ENCODE data around the gene ANTKMT. TPM values are rescaled to one million over a fixed set of nuclear protein-coding genes. Genes with fewer than 3 reads are reported as not detected.

Gene ANTKMT
- total and polyA plus RNA-seq, 2 of the 8 experiments (the other 6 are each of a cell fraction or from before 2014, with no cell fraction given), result 26.5 to 26.6 TPM

GRCh38 chr16:708959-709358 is 12.0 kb upstream of the ANTKMT start:
- H3K4ac ChIP-seq (replicated peaks; ENCODE audit: insufficient read length, low read depth, low read length), result no peak overlapping the region
- H3K4me2 ChIP-seq (ENCODE audit: insufficient read depth in 1 of 2, low read depth in 2 of 2, low read length in 2 of 2), result no peak overlapping the region
- ChIA-PET CTCF (ENCODE audit: partially characterized antibody) (interaction anchor here (1.0 to 33.4 kb wide), 5 partner anchors 27 to 349 kb away, joined by 3 to 977 read pairs (median 10); partner anchors contain the start of genes ANTKMT, CCDC78, CHTF18 and CIAO3), POLR2A (ENCODE audit: partially characterized antibody) (interaction anchor here (0.6 to 20.9 kb wide), 3 partner anchors 13 to 76 kb away, joined by 3 to 353 read pairs (median 3); partner anchors contain the start of genes ANTKMT, CCDC78 and HAGHL)
- H3K79me1 ChIP-seq (ENCODE audit: low read depth, low read length), result no peaks in the 10 kb centered on the region
- H3K36me3 ChIP-seq (ENCODE audit: control insufficient read depth in 2 of 4, insufficient read depth in 4 of 4, low read length in 3 of 4), result no peaks in the 10 kb centered on the region
- H4K8ac ChIP-seq (ENCODE audit: extremely low read depth, insufficient read depth, low read length), result no peak overlapping the region
- H3K9ac ChIP-seq (replicated peaks in 1 of 4; ENCODE audit: extremely low read depth in 1 of 4, low read depth in 3 of 4, low read length in 3 of 4), result no peak overlapping the region
- peaks cover 3 to 13% of the 10 kb centered on the region in 2 experiments for H4K20me1 ChIP-seq (replicated peaks in 1 of 2; ENCODE audit: control insufficient read depth in 1 of 2, insufficient read depth in 2 of 2, low read length in 2 of 2)
- no peak overlapping the region for H2BK120ac ChIP-seq (replicated peaks; ENCODE audit: low read depth, low read length)
- no peak overlapping the region for H3K27ac ChIP-seq (ENCODE audit: low read depth, low read length)
- DNase-seq (ENCODE audit: low read depth in 1 of 2, low spot score in 2 of 2), result no peak
- no peaks in the 10 kb centered on the region for H3K79me2 ChIP-seq (ENCODE audit: control insufficient read depth in 1 of 2, insufficient read depth in 2 of 2, low read length in 2 of 2)
- peaks cover 0 to 9% (median 5%) of the 10 kb centered on the region in 4 experiments; a peak in 4 of 7 replicates for H3K4me1 ChIP-seq (replicated peaks in 1 of 4; ENCODE audit: control insufficient read depth in 3 of 4, insufficient read depth in 4 of 4, low read length in 3 of 4)
- H2BK5ac ChIP-seq (ENCODE audit: low read depth, low read length), result no peak overlapping the region
- H3K18ac ChIP-seq (ENCODE audit: extremely low read depth, low read length), result no peak overlapping the region
- H3K9me3 ChIP-seq (ENCODE audit: insufficient read depth in 2 of 2, low read depth in 1 of 2, low read length in 1 of 2), result no peaks in the 10 kb centered on the region
- no peak overlapping the region for H3K23ac ChIP-seq (ENCODE audit: insufficient read length)
- H3K27me3 ChIP-seq (replicated peaks in 1 of 4; ENCODE audit: control insufficient read depth in 3 of 4, extremely low read depth in 1 of 4, insufficient read depth in 3 of 4, low read length in 3 of 4), result peaks cover 29 to 67% (median 52%) of the 10 kb centered on the region in 4 experiments
- WGBS, 2 experiments (ENCODE audit: extremely low coverage in 1 of 2, insufficient coverage in 1 of 2, insufficient read length in 1 of 2, insufficient replicate concordance in 2 of 2, low coverage in 1 of 2, low lambda C conversion rate in 2 of 2, missing lambda C conversion rate in 1 of 2), result 62% methylated on average over 3 of the region's 4 CpGs; no CpG with 5 or more reads in 1 of the 2 experiments
- no peak overlapping the region for H2BK15ac ChIP-seq (ENCODE audit: low read length)
- H3K4me3 ChIP-seq (ENCODE audit: extremely low read depth in 1 of 4, insufficient read depth in 2 of 4, low read depth in 3 of 4, low read length in 4 of 4), result no peak overlapping the region
- H2AFZ ChIP-seq (ENCODE audit: low read length), result no peak overlapping the region
- no peak overlapping the region for H2BK20ac ChIP-seq (ENCODE audit: low read length)
- no peak overlapping the region for H4K91ac ChIP-seq (replicated peaks; ENCODE audit: insufficient read length, low read length)
- no peak overlapping the region for H3K14ac ChIP-seq (ENCODE audit: insufficient read length)
- no peak for FAIRE-seq
- no peak overlapping the region for H3K56ac ChIP-seq (replicated peaks; ENCODE audit: insufficient read length, low read depth, low read length)
- H3K23me2 ChIP-seq (ENCODE audit: low read depth, low read length), result peaks cover 12% of the 10 kb centered on the region; the same call in 1 of the 2 replicates
- no peak overlapping the region for H4K5ac ChIP-seq (ENCODE audit: insufficient read length, low read depth, low read length)
- no peak overlapping the region for H2BK12ac ChIP-seq (ENCODE audit: low read depth, low read length)
- no peak overlapping the region for H2AK5ac ChIP-seq (ENCODE audit: low read depth, low read length)
- TF ChIP-seq RFX5 (IDR thresholded peaks at IDR 0.05; ENCODE audit: borderline replicate concordance, low read depth, low read length) (no peak), SP1 (IDR thresholded peaks at IDR 0.05; ENCODE audit: low read depth, low read length) (no peak), BACH1 (IDR thresholded peaks at IDR 0.05; ENCODE audit: low read length) (no peak), GABPA (IDR thresholded peaks at IDR 0.05; ENCODE audit: borderline replicate concordance, insufficient read depth, low read length) (no peak), YY1 (IDR thresholded peaks at IDR 0.05; ENCODE audit: low read depth, low read length) (no peak), JUN (IDR thresholded peaks at IDR 0.05; ENCODE audit: low read depth, low read length) (no peak), SP2 (IDR thresholded peaks at IDR 0.05; ENCODE audit: low read length) (no peak), NANOG (IDR thresholded peaks at IDR 0.05; ENCODE audit: insufficient read depth, low read depth, low read length, poor library complexity, severe bottlenecking) (no peak), TEAD4 (IDR thresholded peaks at IDR 0.05; ENCODE audit: low read depth, low read length) (no peak), TAF7 (optimal IDR thresholded peaks at IDR 0.05; ENCODE audit: borderline replicate concordance, low read depth, low read length) (no peak), TCF12 (IDR thresholded peaks at IDR 0.05; ENCODE audit: low read depth, low read length) (no peak)
- TF ChIP-seq, protein P1, sequence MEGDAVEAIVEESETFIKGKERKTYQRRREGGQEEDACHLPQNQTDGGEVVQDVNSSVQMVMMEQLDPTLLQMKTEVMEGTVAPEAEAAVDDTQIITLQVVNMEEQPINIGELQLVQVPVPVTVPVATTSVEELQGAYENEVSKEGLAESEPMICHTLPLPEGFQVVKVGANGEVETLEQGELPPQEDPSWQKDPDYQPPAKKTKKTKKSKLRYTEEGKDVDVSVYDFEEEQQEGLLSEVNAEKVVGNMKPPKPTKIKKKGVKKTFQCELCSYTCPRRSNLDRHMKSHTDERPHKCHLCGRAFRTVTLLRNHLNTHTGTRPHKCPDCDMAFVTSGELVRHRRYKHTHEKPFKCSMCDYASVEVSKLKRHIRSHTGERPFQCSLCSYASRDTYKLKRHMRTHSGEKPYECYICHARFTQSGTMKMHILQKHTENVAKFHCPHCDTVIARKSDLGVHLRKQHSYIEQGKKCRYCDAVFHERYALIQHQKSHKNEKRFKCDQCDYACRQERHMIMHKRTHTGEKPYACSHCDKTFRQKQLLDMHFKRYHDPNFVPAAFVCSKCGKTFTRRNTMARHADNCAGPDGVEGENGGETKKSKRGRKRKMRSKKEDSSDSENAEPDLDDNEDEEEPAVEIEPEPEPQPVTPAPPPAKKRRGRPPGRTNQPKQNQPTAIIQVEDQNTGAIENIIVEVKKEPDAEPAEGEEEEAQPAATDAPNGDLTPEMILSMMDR (IDR thresholded peaks at IDR 0.05; ENCODE audit: control extremely low read depth in 1 of 3, insufficient read depth in 1 of 3, low read depth in 1 of 3, low read length in 3 of 3), result no peak
